ENCODE data around the gene SALL3.

- TF ChIP-seq ARID3A (IDR thresholded peaks at IDR 0.05; ENCODE audit: low read depth, low read length) (no peak), CTCF (CRISPR knock-in tag; IDR thresholded peaks at IDR 0.05) (no peak), TAF1 (CRISPR knock-in tag; IDR thresholded peaks at IDR 0.05) (no peak)
These were observed 44.9 kb upstream of the SALL3 start for GRCh38 chr18:78934551-78935225.
